ENCODE measurements around the gene RAI14.
"Not testable (repeated sequence)": the region's sequence is repeated elsewhere in the genome, so short reads cannot be mapped to it uniquely, and the experiment has no call there.

The RAI14 gene

DNA sequence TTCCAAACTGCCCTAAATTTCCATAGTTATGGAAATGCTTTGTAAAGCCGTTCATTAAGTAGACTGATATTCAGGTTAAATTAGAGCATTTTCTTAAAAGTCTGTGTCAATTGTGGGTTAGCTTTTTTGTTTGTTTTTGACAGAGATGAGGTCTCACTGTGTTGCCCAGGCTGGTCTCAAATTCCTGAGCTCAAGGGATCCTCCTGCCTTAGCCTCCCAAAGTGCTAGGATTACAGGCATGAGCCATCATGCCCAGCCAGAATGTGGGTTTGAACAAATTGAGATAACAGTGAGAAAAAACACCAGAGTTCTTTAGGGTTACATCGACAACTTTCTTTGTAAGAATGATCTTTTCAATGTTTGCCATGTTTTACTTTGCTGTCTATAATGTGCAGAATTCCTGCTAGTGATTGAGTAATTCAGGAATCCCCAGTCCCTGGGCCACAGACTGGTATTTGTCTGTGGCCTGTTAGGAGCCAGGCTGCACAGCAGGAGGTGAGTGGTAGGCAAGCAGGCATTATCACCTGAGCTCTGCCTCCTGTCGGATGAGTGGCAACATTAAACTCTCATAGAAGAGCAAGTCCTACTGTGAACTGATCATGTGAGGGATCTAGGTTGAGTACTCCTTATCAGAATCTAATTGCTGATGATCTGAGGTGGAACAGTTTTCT, 80.5 kb downstream of the RAI14 start:
- DNase-seq, result no peak

DNA sequence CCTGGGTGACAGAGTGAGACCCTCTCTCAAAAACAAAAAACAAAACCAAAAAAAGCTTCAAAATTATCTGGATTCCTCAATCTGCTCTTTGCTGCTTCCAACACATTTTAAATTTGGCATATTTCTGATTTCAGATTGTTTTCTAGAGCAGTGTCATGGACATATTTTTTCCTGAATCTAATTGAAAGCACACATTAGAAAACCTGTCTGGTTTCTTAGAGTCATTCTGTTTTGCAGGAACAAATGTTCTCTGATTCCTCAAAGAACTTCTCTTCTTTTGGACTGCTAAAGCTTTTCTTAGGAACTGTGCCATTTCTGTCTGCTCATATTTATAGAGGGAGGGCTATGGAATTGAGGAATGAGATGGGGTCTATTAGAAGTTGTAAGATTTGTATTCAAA, 81.6 kb downstream of the RAI14 start:
- DNase-seq, result no peak

DNA sequence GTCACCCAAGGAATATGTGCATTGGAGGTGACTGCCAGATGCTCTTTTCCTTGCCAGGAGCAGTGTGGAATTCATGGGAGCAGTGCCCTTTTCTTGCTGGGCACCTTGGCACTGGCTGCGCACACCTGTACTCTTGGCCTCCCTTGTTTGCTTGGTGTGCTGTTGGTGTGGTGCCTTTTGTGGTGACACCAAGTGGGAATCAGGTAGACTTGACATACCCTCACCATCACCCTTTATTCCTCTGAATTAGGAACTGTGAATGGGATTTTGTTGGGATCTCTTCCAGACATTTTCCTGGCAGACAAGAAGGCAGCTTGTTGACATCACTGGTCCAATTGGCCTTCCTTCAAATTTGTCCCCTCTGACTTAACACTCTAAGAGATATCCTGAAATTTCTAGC, 82.3 kb downstream of the RAI14 start:
- DNase-seq, result no peak

DNA sequence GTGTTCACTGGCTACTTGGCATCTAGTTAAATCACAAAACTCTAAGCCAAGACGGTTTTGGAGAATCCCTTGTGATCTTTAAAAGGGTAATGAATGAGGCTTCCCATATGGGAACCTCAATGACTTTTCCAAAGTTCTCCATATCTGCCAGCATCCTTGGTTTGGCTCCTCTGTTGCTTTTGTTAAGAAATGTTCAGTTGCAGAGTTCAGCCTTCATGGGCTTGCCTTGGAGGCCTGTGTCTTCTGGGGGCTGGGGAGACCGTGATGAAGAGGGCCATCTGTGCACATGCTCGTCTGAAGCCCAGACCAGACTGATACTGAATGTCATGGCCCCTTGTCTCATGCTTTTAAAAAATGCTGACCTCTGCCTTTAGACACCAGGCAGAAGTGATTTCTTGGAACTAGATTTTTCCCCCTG, 84.3 kb downstream of the RAI14 start:
- DNase-seq, result no peak

DNA sequence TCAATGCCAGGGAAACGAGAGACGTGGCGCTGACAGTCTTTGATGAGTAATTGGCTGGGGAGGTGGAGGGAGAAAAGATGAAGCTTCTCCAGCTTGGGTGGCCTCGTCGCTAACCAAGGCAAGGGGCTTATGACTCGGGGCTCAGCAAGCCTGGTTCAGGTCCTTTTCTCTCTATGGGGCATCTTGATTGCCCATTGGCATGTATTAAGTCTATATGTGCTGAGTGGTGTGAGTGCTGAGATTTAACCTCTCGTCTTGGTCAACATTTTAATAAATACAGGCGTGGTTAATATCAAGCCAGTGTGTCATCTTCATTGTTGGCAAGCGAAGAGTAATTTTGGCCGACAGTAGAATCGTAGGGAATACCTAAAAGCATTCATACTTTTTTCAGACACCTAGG, 85.9 kb downstream of the RAI14 start:
- DNase-seq, result no peak

DNA sequence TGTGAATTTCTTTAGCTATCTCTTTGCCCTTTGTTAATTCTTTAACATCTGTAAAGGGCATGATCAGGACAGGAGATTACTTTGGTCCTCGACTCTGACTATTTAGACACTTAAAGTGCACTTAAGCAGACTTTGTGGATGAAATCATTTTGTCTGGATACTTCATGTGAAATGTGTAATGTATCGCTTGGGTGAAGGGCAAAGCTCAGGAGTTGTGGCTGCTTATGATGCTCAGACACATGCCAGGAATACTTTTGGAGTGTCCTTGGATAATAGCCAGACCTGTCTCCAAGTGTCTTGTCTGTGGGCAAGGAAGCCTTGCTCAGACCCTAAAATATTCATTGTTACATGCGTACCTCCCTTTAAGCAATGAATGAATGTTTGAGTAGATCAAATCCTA, 87.8 kb downstream of the RAI14 start:
- no peak for DNase-seq

DNA sequence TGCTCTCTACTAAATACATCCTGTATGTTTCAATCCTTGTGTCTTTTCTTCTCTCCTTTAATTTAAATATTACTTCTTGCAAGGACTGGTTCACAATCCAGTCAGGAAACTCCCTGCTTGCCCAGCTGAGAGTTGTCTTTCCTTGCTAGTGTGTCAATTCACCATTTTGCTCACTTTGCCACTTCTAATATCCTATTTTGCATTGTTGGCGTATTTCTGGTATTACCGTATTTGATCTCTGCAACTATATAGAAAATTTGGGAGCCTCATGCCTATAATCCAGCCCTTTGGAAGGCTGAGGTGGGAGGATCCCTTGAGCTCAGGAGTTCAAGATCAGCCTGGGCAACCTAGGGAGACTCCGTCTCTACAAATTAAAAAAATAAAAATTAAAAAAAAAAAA, 92.3 kb downstream of the RAI14 start:
- no peak for DNase-seq

DNA sequence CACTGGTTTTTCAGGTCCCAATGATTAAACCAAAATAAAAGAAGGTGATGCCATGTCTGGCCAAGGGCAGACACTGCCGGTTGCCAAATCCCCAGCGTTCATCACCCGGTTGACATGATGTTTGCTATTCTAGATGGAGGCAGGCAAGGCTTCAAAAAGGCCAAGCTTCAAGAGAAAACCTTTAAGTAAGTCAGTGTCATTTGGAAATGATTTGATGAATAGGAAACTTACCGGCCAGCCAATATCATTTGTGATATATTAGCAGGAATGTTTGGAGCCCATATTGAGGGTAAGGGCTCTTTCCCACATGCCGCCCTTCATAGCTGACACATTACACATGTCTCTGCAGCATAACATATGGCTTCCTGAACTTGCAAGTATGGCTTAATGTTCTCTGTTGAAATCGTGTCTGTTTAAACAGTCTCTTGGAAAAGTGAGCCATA, 93.3 kb downstream of the RAI14 start:
- no peak for DNase-seq

DNA sequence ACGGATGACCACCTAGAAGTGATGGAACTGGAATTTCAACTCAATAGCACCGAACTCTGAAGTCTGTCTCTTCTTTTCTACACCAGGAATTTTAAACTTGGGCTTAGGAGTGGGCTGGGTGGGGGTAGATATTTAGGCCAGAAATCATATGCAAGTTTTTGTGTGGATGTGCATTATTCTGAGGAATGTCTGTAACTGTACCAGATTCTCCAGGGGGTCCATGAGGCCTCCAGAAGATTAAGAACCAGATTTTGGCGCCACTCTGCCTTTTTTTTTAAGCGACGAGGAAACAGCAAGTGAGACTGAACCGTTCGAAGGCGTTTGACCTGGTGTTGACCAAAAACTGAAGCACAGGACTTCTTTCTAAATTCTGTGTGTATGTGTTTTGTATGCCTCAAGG, 94.1 kb downstream of the RAI14 start:
- no peak for DNase-seq

DNA sequence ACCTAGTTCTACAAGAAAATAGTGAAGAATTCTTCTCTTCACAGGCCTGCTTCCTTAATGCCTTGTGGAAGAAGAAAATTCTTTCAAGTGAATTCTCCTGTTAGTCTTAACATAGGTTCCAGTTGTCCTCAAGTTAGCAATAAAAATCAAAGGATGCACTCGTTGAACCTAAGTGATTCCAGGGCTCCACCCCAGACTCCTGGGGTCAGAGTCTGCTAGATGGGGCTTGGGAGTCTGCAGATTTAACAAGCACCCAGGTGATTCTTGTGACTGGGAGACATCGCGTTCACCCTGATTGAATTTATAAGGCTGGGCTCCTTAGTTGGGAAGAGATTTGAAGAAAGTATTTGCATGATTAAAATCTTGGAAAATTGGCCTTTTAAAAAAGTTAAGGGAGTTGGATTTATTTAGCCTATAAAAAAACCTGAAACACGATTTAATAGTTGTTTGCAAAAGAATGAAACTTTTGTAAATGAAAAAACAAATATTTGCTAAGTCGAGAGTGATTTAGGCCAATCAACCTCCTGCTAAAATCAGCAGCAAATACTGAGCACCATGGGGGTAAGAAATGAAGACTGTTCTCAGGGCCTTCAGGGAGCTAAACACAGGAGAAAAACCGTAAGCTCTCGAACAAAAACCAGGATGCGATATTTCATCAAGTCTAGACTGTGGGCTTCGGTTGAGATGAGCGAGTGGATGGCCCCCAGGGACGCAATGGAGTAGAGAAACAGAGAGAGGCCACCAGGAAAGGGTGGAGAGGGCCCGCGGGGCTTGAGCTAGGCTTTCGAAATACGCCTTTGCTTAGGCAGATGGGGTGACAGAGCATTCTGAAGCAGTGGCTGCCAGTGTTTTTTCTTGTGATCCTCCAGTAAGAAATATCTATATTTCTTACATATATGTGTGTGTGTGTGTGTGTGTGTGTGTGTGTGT, 95.9 kb downstream of the RAI14 start:
- no peak for DNase-seq

DNA sequence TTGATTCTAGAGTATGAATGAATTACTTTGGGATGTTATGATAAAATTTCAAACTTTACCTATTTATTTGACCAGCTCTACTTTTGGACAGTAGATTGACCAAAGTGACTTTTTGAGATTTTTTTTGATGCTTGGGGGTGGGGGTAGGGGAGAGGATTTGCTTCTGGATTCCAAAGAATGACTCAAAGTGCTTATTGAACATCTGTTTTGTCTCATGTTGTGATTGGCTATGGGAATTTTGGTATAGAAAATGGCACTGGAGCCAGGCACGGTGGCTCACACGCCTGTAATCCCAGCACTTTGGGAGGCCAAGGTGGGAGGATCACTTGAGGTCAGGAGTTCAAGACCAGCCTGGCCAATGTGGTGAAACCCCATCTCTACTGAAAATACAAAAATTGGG, 97.1 kb downstream of the RAI14 start:
- not testable (repeated sequence) for DNase-seq

DNA sequence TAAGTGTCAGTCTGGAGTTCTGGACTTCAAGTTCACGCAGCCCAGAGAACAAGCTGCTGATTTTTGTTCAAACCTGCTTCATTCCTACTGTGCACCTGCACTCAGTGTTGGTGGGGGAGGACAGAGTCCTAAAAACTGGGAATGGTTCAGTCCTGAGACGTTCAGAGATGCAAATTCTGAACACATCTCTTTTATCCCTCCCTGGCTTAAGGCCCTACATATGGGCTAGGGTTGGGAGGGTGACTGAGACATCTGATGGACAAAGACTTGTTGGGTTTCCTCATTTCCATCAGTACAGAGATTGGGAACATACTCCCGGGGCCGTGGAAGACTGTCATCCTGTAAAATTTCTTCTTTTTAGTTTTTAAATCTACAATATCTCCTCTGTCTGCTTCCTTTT, 99.8 kb downstream of the RAI14 start:
- DNase-seq, result no peak

DNA sequence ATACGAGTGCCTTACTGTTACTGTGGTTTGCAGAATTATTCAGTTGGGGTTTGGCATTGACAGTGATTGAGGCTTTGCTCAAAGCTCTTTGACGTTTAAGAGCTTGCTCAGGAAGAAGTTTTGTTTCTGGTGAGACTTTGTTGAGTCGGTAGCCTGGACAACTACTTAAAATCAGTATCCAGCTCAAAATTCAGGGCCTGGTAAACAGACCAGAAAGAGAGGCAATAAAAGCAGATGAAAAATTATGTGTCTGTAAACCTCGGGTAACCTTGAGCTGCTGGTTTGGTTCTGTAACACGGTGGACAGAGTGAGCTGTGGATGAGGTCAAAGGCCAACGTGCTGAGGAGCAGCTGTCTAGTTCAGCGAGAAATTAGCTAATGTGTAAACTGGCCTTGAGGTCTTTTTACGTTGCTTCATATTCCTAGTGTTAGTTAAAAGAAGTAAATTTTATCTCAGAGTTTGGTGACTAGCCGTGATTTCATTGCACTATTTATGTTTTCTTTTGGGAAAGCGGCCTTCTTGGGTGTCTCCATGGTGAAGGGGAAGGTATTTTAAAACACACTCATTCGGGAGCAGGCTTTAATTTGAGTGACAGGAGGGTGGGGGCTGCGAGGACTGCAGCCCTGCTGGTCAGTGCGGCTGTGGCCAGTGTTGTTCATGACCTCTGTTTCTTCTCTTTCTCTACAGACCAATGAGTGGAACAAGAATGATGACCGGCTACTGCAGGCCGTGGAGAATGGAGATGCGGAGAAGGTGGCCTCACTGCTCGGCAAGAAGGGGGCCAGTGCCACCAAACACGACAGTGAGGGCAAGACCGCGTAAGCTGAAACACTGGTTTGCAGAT, 100.9 kb downstream of the RAI14 start:
- no peak for DNase-seq

DNA sequence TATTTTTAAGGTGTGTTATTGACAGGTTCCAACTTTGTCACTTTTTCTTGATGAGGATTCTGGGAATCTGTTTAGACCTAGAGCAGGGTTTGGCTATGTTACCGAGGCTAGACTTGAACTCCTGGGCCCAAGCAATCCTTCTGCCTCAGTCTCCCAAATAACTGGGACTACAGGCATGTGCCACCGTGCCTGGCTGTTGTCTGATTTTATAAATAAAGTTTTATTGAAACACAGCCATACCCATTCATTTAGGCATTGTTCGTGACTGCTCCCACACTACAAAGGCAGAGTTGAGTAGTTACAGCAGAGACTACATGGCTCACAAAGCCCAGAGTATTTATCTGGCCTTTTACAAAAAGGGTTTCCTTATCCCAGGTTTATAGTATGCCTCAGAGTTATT, 102.4 kb downstream of the RAI14 start:
- no peak for DNase-seq

DNA sequence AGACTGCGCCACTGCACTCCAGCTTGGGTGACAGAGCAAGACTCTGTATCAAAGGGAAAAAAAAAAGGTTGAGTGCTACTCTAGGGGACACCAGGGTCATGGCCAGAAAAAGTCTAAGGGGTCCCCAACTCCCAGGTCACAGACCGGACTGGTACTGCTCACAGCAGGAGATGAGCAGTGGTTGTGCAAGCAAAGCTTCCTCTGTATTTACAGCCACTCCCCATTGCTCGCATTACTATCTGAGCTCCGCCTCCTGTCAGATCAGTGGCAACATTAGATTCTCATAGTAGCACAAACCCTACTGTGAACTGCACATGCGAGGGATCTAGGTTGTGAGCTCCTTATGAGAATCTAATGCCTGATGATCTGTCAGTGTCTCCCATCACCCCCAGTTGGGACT, 103.1 kb downstream of the RAI14 start:
- DNase-seq, result not testable (repeated sequence)

DNA sequence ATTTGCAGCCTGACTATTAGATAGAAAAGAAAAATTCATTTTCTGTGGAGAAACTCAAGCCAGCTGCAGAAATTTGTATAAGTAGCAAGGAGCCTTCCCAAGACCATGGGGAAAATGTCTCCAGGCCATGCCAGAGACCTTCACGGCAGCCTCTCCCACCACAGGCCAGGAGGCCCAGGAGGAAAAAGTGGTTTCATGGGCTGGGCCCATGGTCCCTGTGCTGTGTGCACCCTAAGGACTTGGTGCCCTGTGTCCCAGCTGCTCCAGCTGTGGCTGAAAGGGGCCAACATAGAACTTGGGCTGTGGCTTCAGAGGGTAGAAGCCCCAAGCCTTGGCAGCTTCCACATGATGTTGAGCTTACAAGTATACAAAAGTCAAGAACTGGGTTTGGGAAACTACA, 109.5 kb downstream of the RAI14 start:
- no peak for DNase-seq

DNA sequence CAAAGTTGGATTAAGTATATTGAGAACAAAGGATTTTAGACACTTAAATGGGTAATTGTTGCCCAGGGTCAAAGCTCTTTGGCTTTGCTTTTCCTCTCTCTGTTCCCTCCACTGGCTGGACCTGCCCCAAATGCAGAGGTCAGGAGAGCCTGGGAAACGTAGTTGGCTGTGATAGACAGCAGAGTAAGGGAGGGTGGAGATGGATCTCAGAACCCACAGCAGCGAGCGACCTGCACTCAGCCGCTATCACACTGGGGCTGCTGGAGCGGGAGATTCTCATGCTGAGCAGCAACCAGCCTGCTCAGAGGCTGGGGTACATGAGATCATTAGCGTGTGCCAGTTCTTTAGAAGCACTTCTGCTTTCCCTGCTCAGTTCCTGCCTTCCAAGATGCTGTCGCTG, 111.1 kb downstream of the RAI14 start:
- no peak for DNase-seq

DNA sequence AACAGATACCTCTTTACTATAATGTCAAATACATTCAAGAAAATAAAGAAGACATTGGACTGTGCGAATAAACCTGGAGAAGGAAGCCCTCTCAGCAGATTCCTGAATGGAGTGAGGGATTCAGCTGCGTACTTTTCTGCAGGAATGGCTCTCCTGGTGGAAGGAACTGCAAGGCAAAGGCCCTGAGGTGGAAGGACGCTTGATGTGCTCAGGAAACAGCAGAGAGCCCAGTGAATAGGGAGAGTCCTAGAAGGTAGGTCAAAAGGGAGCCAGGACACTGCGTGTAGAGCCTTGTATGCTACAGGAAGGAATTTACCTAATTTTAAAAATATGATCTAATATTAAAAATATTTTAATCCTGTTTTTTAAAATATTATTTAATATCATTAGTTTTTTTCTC, 114.4 kb downstream of the RAI14 start:
- no peak for DNase-seq

DNA sequence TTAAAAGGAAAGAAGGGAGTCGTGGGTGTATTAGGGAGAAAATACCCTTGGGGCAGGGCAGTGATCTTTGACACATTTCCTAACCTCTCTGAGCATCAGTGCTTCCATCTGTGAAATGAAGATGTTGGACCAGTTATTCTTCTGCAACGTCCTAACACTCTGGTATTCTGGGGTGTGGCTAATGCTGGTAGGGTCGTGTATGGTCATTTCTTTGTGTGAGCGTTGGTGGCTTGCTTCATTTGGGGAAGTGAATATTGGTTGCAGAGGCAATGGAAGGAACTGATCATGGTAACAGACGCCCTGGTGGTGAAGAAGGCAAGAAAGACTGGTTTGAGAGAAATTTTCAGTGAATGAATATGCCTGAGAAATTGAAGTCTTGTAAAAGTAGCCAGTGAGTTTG, 114.9 kb downstream of the RAI14 start:
- no peak for DNase-seq

DNA sequence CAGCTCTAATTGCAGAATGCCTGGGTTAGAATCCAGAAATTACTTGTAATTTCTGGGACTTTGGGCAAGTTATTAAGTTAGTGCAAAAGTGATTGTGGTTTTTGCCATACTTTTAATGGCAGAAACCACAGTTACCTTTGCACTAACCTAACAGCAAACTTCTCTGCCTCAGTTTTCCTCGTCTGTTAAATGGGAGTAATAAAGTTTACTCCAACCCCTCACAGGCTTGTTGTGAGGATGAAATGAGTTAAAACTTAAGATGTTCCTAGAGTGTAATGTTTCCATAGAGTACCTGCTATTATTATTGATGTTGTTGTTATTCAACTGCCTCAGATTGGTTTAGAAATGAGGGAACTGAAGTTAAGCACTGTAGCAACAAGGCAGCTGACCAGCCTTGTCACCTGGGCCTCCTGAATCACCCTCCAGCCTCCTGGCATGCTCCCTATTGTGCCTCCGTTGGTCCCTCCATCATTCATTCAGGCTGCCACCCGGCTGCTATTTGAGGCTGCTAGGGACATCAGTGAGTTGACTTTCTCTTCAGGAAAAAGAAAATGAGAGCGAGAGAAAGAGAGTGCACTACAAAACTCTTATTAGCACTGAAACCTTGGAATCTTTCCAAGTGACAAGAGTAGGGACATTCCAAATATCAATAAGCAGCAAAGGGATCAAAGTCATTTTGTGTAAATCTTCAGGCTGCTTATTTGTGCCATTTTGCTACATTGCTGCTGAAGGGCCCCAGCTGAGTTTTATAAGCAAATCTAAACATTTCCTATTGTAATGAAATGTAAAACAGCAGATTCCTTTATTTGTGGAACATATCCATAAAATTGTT, 116.4 kb downstream of the RAI14 start:
- DNase-seq, result no peak

DNA sequence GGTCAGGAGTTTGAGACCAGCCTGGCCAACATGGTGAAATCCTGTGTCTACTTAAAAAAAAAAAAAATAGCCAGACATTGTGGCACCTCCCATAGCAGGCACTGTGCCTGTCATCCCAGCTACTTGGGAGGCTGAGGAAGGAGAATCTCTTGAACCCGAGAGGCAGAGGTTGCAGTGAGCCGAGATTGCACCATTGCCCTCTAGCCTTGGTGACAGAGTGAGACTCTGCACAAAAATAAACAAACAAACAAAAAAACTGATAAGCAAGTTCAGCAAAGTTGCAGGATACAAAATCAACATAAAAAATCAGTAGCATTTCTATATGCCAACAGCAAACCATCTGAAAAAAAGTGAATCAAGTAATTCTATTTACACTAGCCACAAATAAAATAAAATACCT, 118.0 kb downstream of the RAI14 start:
- DNase-seq, result no peak

DNA sequence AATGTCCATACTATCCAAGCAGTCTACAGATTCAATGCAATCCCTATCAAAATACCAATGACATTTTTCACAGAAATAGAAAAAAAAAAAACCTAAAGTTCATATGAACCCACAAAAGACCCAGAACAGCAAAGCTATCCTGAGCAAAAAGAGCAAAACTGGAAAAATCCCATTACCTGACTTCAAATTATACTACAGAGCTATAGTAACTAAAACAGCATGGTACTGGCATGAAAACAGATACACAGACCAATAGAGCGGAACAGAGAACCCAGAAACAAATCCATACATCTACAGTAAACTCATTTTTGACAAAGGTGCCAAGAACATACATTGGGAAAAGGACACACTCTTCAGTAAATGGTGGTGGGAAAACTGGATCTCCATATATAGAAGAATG, 118.5 kb downstream of the RAI14 start:
- DNase-seq, result not testable (repeated sequence)

DNA sequence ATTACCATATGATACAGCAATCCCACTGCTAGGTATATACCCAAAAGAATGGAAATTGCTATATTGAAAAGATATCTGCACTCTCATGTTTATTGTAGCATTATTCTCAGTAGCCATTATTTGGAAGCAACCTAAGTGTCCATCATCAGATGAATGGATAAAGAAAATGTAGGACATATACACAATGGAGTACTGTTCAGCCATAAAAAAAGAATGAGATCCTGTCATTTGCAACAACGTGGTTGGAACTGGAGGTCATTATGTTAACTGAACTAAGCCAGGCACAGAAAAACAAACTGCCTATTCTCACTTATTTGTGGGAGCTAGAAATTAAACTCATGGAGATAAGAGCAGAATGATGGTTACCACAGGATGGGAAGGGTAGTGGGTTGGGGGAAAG, 119.8 kb downstream of the RAI14 start:
- no peak for DNase-seq

Data from activated CD4-positive, alpha-beta T cell treated with anti-CD3 and anti-CD28 coated beads, Interleukin-2, amount 50 U/mL, for 1 hour (primary cell).